Fibroblast of lung (primary cell): Measurements from ENCODE around the gene CFAP46.

Experiments
- EZH2 ChIP-seq: IDR thresholded peaks from 2 replicates; pipeline ENCODE4 v1.5.1; 2012; ENCODE audit warnings: low read length, control low read depth, mild to moderate bottlenecking; ENCODE audit errors: missing control alignments
- TF ChIP-seq, protein P1 (sequence below), 2 donors: IDR thresholded peaks in 1 of 2; conservative IDR thresholded peaks in 1 of 2; 1 replicate in 1 of 2; 2 replicates in 1 of 2; pipeline ENCODE4 v1.5.1; 2011 to 2012; ENCODE audit warnings: low read length in 2 of 2, control low read depth in 1 of 2, inconsistent platforms in 1 of 2, low read depth in 1 of 2, mild to moderate bottlenecking in 1 of 2

DNA sequence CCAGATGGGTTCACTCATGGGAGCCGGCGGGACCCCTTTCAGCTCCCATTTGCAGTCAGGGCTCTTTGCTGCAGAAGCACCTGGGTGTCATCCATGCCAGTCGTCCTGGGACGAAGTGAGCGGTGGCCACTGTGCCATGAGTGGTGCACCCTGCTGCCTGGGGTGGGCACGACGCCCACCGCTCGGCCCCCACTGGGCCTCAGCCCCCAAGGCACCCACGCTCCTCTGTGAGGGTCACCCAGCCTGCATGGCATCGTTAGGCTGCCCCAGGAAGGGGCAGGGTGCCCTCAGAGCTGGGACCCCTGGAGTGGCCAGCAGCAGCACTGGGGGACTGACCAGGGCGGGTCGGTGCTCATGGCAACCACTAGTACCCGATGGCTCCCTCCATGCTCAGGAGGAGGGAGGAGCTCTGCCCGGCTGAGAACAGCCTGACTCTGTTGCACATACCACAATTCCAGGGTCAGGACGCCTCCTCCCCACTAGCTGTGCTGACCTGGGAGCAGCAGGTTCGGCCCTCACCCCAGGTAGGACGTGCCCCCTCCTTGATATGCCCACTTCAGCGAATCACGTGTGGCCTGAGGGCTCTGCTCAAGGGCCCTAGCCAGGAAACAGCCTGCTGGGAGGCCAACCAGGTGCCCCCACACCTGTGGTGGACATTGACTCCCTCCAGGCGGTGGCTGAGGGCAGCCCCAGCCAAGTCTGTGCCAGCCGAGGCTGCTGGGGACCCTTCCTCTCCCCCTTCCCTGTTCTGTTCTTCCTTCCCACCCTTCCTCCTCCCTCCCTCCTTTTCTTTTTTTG lies 28.5 kb upstream of the CFAP46 start:
- TF ChIP-seq, protein P1, sequence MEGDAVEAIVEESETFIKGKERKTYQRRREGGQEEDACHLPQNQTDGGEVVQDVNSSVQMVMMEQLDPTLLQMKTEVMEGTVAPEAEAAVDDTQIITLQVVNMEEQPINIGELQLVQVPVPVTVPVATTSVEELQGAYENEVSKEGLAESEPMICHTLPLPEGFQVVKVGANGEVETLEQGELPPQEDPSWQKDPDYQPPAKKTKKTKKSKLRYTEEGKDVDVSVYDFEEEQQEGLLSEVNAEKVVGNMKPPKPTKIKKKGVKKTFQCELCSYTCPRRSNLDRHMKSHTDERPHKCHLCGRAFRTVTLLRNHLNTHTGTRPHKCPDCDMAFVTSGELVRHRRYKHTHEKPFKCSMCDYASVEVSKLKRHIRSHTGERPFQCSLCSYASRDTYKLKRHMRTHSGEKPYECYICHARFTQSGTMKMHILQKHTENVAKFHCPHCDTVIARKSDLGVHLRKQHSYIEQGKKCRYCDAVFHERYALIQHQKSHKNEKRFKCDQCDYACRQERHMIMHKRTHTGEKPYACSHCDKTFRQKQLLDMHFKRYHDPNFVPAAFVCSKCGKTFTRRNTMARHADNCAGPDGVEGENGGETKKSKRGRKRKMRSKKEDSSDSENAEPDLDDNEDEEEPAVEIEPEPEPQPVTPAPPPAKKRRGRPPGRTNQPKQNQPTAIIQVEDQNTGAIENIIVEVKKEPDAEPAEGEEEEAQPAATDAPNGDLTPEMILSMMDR (conservative IDR thresholded peaks at IDR 0.05 in 1 of 2, IDR thresholded peaks at IDR 0.05 in 1 of 2; ENCODE audit: low read depth in 1 of 2, low read length in 2 of 2) = no peak
- TF ChIP-seq EZH2 = no peak
